ENCODE results near the gene NHEJ1. TPM values are rescaled to one million over a fixed set of nuclear protein-coding genes. Genes with fewer than 3 reads are reported as not detected.

Gene NHEJ1
- total RNA-seq, 1 experiment from 2014 or later: 22.3 TPM

GRCh38 chr2:219056176-219056895 lies 104.3 kb downstream of the NHEJ1 start:
- CTCF ChIA-PET: interaction anchor here (0.7 to 8.3 kb wide), 8 partner anchors 17 to 439 kb away, joined by 3 to 97 read pairs (median 34); partner anchors contain the start of gene NHEJ1
- H3K36me3 Mint-ChIP-seq: no peaks in the 10 kb centered on the region

DNA sequence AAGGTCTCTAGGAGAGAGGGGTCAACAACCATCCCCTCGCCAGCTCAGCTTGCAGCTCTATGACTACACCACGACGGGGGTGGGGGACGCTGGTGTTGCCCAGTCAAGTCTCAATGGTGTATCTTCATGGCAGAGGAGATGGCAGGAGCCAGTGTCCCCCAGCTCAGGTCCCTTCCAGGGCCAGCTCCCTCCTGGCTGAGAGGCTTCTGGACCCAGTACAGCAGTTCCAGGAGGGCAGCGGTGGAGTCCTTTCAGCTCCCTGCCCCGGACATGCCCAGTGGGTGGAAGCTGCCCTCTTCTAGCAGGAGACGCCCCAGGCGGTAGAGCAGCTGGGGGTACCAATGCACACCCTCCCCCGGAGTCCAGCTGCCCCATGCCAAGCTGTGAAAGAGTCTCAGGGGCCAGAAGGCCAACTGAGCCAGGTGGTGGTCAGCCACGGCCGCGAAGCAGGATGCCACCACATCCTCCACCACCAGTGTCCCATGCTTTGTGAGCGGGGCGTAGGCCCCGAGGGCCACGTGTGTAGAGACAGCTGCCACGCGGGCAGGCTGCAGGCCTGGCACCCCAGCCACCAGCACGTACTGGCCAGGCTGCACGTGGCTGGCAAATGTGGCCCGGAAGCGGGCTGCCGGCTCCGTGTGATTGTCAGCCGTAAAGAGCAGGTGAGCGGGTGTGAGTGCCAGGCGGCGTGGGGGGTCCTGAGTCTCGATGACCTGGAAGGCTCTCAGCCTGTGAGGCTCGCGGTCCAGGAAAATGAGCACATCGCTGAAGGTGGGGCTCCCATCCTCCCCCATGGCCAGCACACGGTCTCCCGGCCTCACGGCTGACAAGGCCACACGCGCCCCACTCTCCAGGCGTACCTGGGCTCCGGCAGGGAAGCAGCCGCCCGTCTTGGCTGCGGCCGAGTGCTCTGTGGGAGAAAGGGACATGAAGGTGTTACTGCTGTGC lies 105.4 kb downstream of the NHEJ1 start:
- ATAC-seq: no peak
- Mint-ChIP-seq H3K27me3 (ENCODE audit: low read depth) (peaks cover 91% of the 10 kb centered on the region), H3K4me1 (peaks cover 10% of the 10 kb centered on the region), H3K27ac (no peak overlapping the region), H3K9me3 (no peaks in the 10 kb centered on the region), H3K36me3 (no peaks in the 10 kb centered on the region), H3K4me3 (no peak overlapping the region)
- ChIA-PET POLR2A (no interaction called here), CTCF (interaction anchor here (0.5 to 8.3 kb wide), 6 partner anchors 18 to 440 kb away, joined by 3 to 97 read pairs (median 4); partner anchors contain the start of gene NHEJ1)
- no peak for DNase-seq (ENCODE audit: low spot score)
- TF ChIP-seq ZBTB21 (CRISPR knock-in tag; IDR thresholded peaks at IDR 0.05; ENCODE audit: borderline replicate concordance) (no peak), GTF2I (CRISPR knock-in tag; conservative IDR thresholded peaks at IDR 0.05) (no peak), TP53 (CRISPR knock-in tag; IDR thresholded peaks at IDR 0.05) (no peak), NR2C2 (CRISPR knock-in tag; IDR thresholded peaks at IDR 0.05) (no peak), ZNF121 (CRISPR knock-in tag; IDR thresholded peaks at IDR 0.05) (no peak), EMX1 (CRISPR knock-in tag; IDR thresholded peaks at IDR 0.05) (no peak), MYBL2 (CRISPR knock-in tag; IDR thresholded peaks at IDR 0.05) (no peak), NFYB (CRISPR knock-in tag; conservative IDR thresholded peaks at IDR 0.05; ENCODE audit: low read depth) (no peak), E2F5 (CRISPR knock-in tag; IDR thresholded peaks at IDR 0.05) (no peak), SMAD3 (CRISPR knock-in tag; IDR thresholded peaks at IDR 0.05; ENCODE audit: borderline replicate concordance) (no peak), ZNF532 (CRISPR knock-in tag; IDR thresholded peaks at IDR 0.05; ENCODE audit: borderline replicate concordance) (no peak), USF1 (CRISPR knock-in tag; IDR thresholded peaks at IDR 0.05) (no peak), NFE2L1 (CRISPR knock-in tag; IDR thresholded peaks at IDR 0.05) (no peak), ARID4B (CRISPR knock-in tag; IDR thresholded peaks at IDR 0.05; ENCODE audit: borderline replicate concordance) (no peak)
- TF ChIP-seq, protein P1, sequence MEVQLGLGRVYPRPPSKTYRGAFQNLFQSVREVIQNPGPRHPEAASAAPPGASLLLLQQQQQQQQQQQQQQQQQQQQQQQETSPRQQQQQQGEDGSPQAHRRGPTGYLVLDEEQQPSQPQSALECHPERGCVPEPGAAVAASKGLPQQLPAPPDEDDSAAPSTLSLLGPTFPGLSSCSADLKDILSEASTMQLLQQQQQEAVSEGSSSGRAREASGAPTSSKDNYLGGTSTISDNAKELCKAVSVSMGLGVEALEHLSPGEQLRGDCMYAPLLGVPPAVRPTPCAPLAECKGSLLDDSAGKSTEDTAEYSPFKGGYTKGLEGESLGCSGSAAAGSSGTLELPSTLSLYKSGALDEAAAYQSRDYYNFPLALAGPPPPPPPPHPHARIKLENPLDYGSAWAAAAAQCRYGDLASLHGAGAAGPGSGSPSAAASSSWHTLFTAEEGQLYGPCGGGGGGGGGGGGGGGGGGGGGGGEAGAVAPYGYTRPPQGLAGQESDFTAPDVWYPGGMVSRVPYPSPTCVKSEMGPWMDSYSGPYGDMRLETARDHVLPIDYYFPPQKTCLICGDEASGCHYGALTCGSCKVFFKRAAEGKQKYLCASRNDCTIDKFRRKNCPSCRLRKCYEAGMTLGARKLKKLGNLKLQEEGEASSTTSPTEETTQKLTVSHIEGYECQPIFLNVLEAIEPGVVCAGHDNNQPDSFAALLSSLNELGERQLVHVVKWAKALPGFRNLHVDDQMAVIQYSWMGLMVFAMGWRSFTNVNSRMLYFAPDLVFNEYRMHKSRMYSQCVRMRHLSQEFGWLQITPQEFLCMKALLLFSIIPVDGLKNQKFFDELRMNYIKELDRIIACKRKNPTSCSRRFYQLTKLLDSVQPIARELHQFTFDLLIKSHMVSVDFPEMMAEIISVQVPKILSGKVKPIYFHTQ (CRISPR knock-in tag; IDR thresholded peaks at IDR 0.05): no peak
- TF ChIP-seq, protein P2, sequence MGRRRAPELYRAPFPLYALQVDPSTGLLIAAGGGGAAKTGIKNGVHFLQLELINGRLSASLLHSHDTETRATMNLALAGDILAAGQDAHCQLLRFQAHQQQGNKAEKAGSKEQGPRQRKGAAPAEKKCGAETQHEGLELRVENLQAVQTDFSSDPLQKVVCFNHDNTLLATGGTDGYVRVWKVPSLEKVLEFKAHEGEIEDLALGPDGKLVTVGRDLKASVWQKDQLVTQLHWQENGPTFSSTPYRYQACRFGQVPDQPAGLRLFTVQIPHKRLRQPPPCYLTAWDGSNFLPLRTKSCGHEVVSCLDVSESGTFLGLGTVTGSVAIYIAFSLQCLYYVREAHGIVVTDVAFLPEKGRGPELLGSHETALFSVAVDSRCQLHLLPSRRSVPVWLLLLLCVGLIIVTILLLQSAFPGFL (CRISPR knock-in tag; IDR thresholded peaks at IDR 0.05; ENCODE audit: borderline replicate concordance): no peak

More at GRCh38 chr2:219056176-219056895, 104.3 kb downstream of the NHEJ1 start:
- POLR2A ChIA-PET: interaction anchor here (0.6 kb wide), 1 partner anchor 68 kb away, joined by 3 read pairs; no protein-coding TSS in a partner anchor
- ATAC-seq: no peak
- H3K4me1 Mint-ChIP-seq: peaks cover 11% of the 10 kb centered on the region
- no peak for TF ChIP-seq NFYB (CRISPR knock-in tag; conservative IDR thresholded peaks at IDR 0.05; ENCODE audit: low read depth)
- TF ChIP-seq JUN (CRISPR knock-in tag; IDR thresholded peaks at IDR 0.05): no peak
- TF ChIP-seq ZNF263 (CRISPR knock-in tag; IDR thresholded peaks at IDR 0.05; ENCODE audit: low read depth): no peak
- H3K27me3 Mint-ChIP-seq (ENCODE audit: low read depth): peaks cover 90% of the 10 kb centered on the region
- H3K9me3 Mint-ChIP-seq: no peaks in the 10 kb centered on the region
- DNase-seq (ENCODE audit: low spot score): no peak
- no peak overlapping the region for H3K27ac Mint-ChIP-seq
- H3K4me3 Mint-ChIP-seq: no peak overlapping the region
